Muscle of back (tissue), 13 donors: ENCODE measurements around the gene CCDC8. TPM values are rescaled to one million over a fixed set of nuclear protein-coding genes. Genes with fewer than 3 reads are reported as not detected.
A peak's percentile ranks its signal among the peaks of the same experiment; 100 is the strongest.
"Not testable (repeated sequence)": the region's sequence is repeated elsewhere in the genome, so short reads cannot be mapped to it uniquely, and the experiment has no call there.

ENCODE experiments used
- DNase-seq, 3 donors: peaks; one replicate each; pipeline versions ENCODE4 v3.0.0 to v3.0.0-alpha.2; 2013
- long read RNA-seq, 9 donors: transcript quantifications; one replicate each; lab custom pipeline, GENCODE V29; 2026
- polyA plus RNA-seq, 10 donors: library from polyadenylated mRNA; unstranded; fragments of 120-200 nt; gene quantifications; one replicate each; pipeline ENCODE4 v1.2.1, GENCODE V29; 2013; ENCODE audit not compliant: insufficient read length in 10 of 10

Gene CCDC8
- 10 to 100 TPM; 48.0 to 74.7 (median 61.4) TPM for polyA plus RNA-seq
- long read RNA-seq, donor 1, transcript CCDC8-201 (1 exons, 3,186 nt) = major isoform, 98 of 98 reads
- long read RNA-seq, donor 1, partial matches to known transcripts = 0 of 98 reads
- long read RNA-seq, donor 1, other reads (novel, unspliced or antisense) = 0 of 98 reads
- long read RNA-seq, donor 2, transcript CCDC8-201 (1 exons, 3,186 nt) = major isoform, 60 of 60 reads
- long read RNA-seq, donor 2, partial matches to known transcripts = 0 of 60 reads
- long read RNA-seq, donor 2, other reads (novel, unspliced or antisense) = 0 of 60 reads
- long read RNA-seq, donor 3, partial matches to known transcripts = 0 of 1 reads
- long read RNA-seq, donor 3, other reads (novel, unspliced or antisense) = 0 of 1 reads
- long read RNA-seq, donor 4, transcript CCDC8-201 (1 exons, 3,186 nt) = major isoform, 51 of 51 reads
- long read RNA-seq, donor 4, partial matches to known transcripts = 0 of 51 reads
- long read RNA-seq, donor 4, other reads (novel, unspliced or antisense) = 0 of 51 reads
- long read RNA-seq, donor 5, transcript CCDC8-201 (1 exons, 3,186 nt) = major isoform, 97 of 97 reads
- long read RNA-seq, donor 5, partial matches to known transcripts = 0 of 97 reads
- long read RNA-seq, donor 5, other reads (novel, unspliced or antisense) = 0 of 97 reads
- long read RNA-seq, donor 6, transcript CCDC8-201 (1 exons, 3,186 nt) = major isoform, 88 of 88 reads
- long read RNA-seq, donor 6, partial matches to known transcripts = 0 of 88 reads
- long read RNA-seq, donor 6, other reads (novel, unspliced or antisense) = 0 of 88 reads
- long read RNA-seq, donor 7, transcript CCDC8-201 (1 exons, 3,186 nt) = major isoform, 41 of 41 reads
- long read RNA-seq, donor 7, partial matches to known transcripts = 0 of 41 reads
- long read RNA-seq, donor 7, other reads (novel, unspliced or antisense) = 0 of 41 reads
- long read RNA-seq, donor 8, transcript CCDC8-201 (1 exons, 3,186 nt) = major isoform, 71 of 71 reads
- long read RNA-seq, donor 8, partial matches to known transcripts = 0 of 71 reads
- long read RNA-seq, donor 8, other reads (novel, unspliced or antisense) = 0 of 71 reads
- long read RNA-seq, donor 9, transcript CCDC8-201 (1 exons, 3,186 nt) = major isoform, 8 of 8 reads
- long read RNA-seq, donor 9, partial matches to known transcripts = 0 of 8 reads
- long read RNA-seq, donor 9, other reads (novel, unspliced or antisense) = 0 of 8 reads

GRCh38 chr19:46413262-46414031 is at the start of gene CCDC8:
Gene CCDC8 (minus strand): TSS chr19:46413564. CDS start chr19:46412810, 754 bp downstream.
- DNase-seq = peak; percentile 97 to 99 (median 98)

- DNase-seq = no peak
These were observed 48.2 kb upstream of the CCDC8 start for GRCh38 chr19:46461537-46461936.

- DNase-seq = no peak
These were observed 47.6 kb upstream of the CCDC8 start for GRCh38 chr19:46460981-46461380.

- DNase-seq = no peak
These were observed 46.7 kb upstream of the CCDC8 start for GRCh38 chr19:46460055-46460454.

- DNase-seq = no peak
These were observed 43.6 kb upstream of the CCDC8 start for GRCh38 chr19:46456930-46457329.

GRCh38 chr19:46454244-46454643 is 40.9 kb upstream of the CCDC8 start:
- DNase-seq = no peak

GRCh38 chr19:46453661-46454060 is 40.3 kb upstream of the CCDC8 start:
- no peak for DNase-seq

GRCh38 chr19:46452186-46452585 is 38.8 kb upstream of the CCDC8 start:
- peak in 1 of 3 donors; percentile 64 for DNase-seq

- DNase-seq = peak; percentile 62 to 77 (median 72)
These were observed 38.0 kb upstream of the CCDC8 start for GRCh38 chr19:46451352-46451751.

GRCh38 chr19:46450737-46451136 is 37.4 kb upstream of the CCDC8 start:
- DNase-seq = no peak

GRCh38 chr19:46449228-46449627 is 35.9 kb upstream of the CCDC8 start:
- no peak for DNase-seq

- DNase-seq = no peak
These were observed 35.2 kb upstream of the CCDC8 start for GRCh38 chr19:46448601-46449000.

- DNase-seq = peak in 1 of 3 donors; percentile 44
These were observed 34.5 kb upstream of the CCDC8 start for GRCh38 chr19:46447824-46448223.

- DNase-seq = no peak
These were observed 33.6 kb upstream of the CCDC8 start for GRCh38 chr19:46447006-46447405.

- no peak for DNase-seq
These were observed 32.7 kb upstream of the CCDC8 start for GRCh38 chr19:46446021-46446420.

GRCh38 chr19:46442808-46443450 is 29.6 kb upstream of the CCDC8 start:
- peak; percentile 63 to 88 (median 76) for DNase-seq

- peak in 1 of 3 donors; percentile 37 for DNase-seq
These were observed 28.5 kb upstream of the CCDC8 start for GRCh38 chr19:46441866-46442265.

- DNase-seq = not testable (repeated sequence)
These were observed 22.3 kb upstream of the CCDC8 start for GRCh38 chr19:46435689-46436088.

GRCh38 chr19:46435009-46435408 is 21.6 kb upstream of the CCDC8 start:
- no peak for DNase-seq

GRCh38 chr19:46433470-46433869 is 20.1 kb upstream of the CCDC8 start:
- not testable (repeated sequence) for DNase-seq
